Stimulated activated CD4-positive, alpha-beta T cell treated with anti-CD3 and anti-CD28 coated beads, TNF-alpha, amount 100 ng/mL, for 1 hour (primary cell): Measurements from ENCODE around the gene SYMPK.
"Not testable (repeated sequence)": the region's sequence is repeated elsewhere in the genome, so short reads cannot be mapped to it uniquely, and the experiment has no call there.

ENCODE experiments used
- DNase-seq, 3 donors: peaks; one replicate each; pipeline ENCODE4 v3.0.0-alpha.2; 2020; ENCODE audit warnings: low read depth in 3 of 3, low spot score in 1 of 3

SYMPK gene

DNA sequence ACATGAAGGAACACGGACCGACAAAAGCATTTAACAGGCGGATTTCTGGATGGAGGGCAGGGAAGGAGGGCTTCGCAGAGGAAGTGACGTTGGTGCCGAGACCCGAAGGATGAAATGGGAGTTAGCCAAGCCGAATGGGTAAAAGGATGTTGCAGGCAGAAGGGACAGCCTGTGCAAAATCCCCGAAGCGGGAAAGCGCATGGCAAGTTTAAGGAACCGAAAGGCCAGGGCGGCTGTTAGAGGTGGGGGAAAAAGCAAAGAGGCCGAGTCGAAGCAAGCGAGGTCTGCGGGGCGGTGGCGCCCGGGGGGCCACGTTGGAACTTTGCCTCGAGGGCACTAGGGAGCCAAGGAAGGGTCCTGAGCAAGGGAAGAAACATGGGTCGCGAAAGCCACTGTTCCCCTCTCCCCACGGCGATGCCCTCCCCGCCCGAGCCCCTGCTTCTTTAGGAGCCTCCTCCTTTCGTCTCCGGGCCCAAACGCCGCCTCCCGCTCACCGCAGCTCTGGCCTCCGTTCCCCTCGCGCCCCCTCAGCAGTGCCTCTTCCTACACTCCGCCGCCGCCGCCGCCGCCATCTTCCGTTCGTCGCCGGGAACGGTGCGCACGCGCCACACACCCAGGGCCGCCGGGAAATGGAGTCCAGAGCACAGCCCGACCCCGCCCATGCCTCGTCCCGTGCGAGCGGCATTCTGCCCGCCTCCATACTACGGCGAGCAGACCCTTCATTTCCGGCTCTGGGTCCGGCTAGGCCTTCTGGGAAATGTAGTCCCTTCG, at the start of gene SYMPK:
SYMPK (minus strand) TSS at position 584 of the 771 bp plus-strand sequence. CDS start 8,652 bp downstream, outside the sequence.
- DNase-seq: peak; percentile 94 to 97 (median 96)

DNA sequence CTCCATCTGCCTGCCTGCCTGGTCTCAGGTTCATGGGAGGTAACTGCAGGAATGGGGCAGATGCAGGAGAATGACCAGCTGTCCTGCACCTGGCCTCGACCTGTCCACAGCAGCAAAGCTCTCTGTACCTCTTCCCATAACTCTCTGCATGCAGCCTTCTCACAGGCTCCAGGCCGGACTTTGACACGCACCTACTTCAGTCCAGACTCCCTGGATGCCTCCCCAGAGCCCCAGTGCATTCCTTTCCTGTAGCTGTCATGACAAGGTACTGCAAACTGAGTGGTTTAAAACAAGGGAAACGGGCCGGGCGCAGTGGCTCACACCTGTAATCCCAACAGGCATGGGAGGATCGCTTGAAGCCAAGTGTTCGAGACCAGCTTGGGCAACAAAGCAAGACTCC, 48.3 kb upstream of the SYMPK start:
- no peak for DNase-seq

DNA sequence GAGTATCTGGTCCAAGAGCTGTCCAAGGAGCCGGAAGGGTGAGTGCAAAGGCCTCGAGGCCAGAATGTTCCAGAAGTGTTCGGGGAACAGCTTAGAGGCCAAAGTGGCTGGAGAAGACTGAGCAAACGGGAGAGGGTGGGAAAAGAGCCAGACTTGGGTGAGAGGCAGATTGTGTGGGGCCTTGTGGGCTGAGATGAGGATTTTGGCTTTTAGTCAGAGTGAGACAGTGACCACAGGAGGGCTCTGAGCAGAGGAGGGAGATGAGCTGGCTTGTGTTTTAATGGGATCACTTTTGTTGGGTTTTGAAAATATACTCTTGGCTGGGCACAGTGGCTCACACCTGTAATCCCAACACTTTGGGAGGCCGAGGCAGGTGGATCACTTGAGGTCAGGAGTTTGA, 46.0 kb upstream of the SYMPK start:
- DNase-seq: no peak

DNA sequence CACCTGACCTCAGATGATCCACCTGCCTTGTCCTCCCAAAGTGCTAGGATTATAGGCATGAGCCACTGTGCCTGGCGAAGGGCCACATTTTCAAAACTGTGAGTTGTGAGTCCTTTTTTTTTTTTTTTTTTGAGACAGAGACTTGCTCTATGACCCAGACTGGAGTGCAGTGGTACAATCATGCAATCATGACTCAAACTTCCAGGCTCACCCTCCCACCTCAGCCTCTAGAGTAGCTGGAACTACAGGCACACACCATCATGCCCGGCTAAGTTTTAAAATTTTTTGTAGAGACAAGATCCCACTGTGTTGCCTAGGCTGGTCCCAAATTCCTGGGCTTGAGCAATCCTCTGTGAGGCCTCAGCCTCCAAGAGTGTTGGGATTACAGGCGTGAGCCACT, 43.3 kb upstream of the SYMPK start:
- DNase-seq: no peak

DNA sequence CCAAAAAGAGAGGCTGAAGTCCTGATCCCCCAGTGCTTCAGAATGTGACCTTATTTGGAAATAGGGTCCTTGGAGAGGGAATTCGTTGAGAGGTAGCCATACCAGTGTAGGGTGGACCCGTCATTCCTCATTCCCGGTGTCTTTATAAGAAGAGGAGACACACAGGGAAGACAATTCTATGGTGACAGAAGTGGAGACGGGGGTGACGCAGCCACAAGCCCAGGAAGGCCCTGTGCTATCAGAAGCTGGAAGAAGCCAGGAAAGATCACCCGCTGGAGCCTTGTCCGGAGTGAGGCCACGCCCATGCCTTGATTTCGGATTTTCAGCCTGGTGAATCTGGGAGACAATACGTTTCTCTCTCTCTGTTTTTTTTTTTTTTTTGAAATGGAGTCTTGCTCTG, 42.1 kb upstream of the SYMPK start:
- DNase-seq: no peak

DNA sequence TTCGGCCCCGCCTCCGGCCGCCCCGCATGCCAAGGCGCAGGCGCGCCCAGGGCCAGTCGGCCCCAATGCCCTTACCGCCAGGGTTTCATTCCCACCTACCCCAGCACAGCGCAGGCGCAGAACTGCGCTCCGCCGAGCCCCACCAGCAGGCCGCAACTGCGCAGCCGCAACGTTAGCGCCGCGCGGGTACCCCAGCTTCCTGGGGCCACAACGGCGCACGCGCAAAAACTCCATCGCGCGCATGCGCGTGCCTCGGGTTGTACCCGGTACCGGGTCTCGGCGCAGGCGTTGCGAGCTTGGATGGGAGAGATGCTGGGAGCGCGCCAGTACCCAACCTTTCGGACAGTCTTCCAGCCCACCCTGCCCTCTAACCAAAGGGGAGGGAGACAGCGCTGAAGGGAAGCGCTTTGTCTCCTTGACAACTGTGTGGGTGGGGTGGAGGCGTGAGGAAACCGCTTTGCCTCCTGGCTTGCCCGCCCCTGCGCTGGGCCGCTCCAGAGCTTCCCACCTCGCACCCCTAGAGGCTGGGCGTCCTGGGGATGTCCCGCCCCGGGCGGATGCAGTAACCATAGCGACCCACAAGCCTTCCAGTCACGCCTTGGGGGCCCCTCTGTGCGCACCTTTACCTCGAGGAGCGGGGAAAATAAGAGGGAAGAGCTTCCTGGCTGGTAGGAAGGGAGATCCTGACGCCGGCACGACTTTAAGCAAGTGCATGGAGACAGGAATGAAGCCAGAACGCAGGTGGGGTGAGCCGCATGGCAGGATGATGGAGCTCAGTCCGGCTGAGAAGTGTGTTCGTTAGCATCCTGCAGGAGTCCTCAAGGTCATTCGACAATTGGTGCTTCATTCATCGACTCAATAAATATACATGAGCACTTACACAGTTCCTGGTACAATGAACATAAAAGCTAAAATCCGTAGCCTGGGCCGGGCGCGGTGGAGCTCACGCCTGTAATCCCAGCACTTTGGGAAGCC, 40.0 kb upstream of the SYMPK start:
- DNase-seq: peak; percentile 98 to 100 (median 99)

DNA sequence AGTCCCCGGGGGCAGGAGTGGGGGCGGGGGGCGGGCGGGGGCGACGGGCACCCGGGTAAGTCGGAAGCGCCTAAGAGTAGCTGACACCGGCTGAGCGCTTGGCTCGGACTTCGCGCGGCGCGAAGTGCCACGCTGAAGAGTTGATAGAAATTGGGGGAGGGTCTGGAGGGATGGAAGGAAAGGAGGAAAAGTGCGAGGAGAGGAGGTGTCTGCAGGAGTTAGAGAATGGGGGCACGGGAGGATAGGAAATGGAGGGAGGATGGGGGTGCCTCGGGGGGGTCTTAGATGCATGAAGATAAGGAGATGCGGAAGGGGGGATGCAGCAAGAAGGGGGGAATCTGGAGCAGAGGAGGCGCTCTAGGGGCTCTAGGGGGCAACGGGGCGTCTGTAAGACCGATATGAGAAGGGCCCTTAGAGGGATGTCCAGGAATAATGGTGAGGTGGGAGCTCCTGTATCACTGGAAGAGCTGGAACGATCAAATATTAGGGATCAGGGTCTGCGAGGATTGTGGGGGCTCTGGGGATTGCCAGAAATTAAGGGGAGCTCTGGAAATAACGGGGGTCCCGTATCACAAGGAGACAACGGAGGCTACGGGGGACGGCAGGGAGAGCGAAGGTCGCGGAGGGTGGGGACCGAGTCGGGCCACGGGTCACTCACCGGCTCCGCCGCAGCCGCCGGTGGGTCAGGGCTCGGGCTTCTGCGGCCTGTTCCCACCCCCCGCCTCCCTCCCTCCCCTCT, 39.1 kb upstream of the SYMPK start, which contains the start of gene MYPOP:
MYPOP (minus strand) TSS at position 702 of the 739 bp plus-strand sequence. CDS start 840 bp downstream, outside the sequence.
- no peak for DNase-seq

DNA sequence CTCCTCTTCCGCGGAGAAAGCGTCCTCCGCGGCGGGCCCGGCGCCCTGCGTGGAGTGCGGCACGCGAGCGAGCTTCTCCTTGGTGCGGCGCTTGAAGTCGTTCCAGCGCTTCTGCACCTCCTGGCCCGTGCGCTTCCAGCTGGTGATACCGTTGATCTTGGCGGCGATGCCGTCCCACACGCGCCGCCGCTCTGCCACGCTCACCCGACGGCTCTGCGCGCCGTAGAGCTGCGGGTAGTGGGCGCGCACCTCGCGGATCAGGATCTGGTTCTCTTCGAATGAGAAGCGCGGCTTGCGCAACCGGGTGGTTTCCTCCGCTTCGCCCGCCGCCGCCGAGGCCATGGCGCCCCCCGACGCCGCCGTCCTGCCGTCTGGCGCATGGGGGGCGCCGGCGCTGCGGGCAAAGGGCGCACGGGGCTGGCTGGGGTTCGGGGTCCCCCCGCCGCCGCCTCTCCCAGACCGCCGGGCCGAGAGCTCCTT, 38.5 kb upstream of the SYMPK start:
- DNase-seq: no peak

DNA sequence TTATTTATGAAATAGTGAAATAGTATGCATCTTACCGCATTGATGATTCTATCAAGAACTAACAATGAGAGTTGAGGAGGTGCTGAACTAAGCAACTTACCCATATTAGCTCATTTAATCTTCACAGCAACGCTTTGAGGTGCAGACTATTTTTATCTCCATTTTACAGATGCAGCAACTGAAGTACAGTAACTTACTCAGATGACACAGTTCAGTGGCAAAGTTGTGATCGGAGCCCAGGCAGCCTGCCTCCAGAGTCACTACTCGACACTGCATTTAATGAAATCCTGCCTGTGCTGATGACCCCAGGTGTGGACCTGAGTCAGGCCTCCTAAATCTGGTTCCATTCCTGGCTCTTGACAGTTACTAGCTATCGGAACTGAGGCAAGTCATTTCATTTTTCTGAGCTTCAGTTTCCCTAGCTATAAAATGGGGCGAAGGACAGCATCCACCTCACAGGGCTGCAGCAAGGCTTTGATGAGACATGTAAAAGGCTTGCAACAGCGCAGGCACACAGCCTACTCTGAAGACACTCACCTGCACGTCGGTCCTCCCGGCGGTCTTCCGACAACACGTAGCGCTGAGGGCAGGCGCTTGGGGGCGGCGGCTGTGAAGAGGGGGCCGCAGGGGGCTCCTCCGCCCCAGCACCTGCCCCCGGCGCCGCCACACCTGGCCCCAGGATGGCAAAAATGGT, 37.9 kb upstream of the SYMPK start:
- no peak for DNase-seq

DNA sequence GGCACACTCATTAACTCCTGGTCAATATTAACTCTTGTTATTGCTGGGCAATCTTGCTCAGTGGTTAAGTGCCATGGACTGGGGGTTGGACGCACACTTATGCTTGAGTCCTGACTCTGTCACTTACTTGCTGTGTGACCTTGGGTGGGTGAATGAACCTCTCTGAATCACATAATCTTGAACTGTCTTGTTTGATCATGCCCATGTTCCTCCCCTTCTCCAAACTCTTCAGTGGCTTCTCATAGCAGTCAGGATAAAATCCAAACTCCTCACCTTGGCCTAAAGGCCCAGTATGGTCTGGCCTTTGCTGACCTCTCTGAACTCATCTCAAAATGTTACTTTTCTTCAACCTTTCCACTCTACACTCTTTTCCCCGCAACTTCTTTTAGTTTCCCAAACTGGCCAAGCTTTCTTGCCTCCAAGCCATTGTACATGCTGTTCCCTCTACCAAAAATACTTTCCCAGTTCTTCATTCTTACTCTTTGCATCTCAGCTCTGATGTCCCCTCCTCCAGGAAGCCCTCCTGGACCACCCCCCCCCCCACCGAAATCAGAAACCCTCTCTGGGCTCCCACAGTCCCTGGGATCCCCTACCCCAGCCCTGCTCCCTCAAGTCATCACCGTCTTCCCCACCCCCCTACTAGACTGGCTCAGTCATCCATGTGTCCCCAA, 37.1 kb upstream of the SYMPK start:
- no peak for DNase-seq

DNA sequence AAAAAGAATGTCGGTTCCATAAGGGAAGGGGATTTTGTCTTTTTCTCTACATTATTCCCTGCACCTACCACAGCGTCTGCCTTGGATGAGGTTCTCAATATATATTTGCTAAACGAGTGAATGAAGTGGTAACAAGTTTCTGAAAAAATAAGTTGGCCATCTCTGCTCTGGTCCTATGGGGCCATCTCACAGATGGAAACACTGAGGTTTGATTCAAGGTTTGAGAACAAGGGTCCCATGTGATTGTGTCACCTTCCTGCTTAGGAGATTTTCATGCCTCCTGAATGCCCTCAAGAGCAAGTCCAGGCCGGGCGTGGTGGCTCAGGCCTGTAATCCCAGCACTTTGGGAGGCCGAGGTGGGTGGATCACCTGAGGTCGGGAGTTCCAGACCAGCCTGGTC, 36.3 kb upstream of the SYMPK start:
- DNase-seq: no peak

DNA sequence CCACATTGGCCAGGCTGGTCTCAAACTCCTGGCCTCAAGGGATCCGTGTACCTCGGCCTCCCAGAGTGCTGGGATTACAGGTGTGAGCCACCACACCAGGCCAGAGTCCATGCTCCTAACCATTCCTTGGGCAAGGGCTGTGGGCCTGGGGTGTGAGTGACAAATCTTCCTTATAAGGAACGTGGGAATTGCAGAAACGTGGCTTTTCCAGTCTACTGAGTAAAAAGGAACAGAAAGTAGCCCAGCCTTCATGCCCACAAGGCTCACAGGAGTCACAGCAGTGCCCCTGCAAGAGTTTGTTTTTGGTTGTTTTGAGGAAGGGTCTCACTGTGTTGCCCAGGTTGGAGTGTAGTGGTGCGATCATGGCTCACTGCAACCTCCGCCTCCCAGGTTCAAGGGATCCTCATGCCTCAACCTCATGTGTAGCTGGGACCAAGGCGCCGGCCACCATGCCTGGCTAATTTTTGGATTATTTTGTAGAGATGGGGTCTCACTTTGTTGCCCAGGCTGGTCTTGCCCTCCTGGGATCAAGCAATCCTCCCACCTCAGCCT, 34.4 kb upstream of the SYMPK start:
- DNase-seq: no peak

DNA sequence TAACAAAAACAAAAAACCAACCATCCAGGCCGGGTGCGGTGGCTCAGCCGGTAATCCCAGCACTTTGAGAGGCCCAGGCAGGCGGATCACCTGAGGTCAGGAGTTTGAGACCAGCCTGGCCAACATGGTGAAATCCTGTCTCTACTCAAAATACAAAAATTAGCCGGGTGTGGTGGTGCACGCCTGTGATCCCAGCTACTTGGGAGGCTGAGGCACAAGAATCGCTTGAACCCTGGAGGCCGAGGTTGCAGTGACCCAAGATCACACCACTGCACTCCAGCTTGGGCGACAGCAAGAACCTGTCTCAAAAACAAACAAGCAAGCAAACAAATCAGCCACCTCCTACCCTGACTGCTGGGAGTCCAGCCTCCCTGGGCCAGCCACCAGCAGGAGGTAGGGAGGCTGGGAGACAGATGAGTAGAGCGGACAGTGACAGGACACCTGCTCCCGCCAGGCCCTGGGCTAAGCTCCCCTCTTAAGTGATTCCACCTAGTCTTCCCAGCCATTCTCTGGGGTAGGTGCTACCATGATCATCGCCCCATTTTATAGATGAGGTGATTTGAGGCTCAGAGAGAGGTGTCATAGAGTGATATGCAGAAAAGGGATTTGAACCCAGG, 33.1 kb upstream of the SYMPK start:
- DNase-seq: not testable (repeated sequence)

DNA sequence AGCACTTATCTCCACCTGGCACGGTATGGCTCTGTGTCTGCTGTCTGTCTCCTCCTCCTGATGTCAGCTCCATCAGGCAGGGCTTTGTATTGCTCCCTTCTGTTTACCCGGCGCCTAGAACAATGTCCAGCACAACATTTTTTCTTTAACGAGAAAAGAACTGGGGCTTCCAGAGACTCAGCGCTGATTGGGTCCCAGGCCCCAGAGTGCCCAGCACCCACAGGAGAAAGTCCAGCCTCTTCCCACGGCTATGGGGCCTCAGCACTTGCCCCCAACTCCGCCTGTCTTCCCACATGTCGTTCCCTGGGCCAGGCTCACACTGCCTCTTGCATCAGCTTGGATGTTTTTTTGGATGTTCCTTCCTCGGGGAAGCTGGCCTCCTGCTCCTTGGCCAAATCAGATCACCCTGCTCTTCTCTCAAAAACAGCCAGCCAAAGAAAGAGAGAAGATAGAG, 32.6 kb upstream of the SYMPK start:
- DNase-seq: no peak

DNA sequence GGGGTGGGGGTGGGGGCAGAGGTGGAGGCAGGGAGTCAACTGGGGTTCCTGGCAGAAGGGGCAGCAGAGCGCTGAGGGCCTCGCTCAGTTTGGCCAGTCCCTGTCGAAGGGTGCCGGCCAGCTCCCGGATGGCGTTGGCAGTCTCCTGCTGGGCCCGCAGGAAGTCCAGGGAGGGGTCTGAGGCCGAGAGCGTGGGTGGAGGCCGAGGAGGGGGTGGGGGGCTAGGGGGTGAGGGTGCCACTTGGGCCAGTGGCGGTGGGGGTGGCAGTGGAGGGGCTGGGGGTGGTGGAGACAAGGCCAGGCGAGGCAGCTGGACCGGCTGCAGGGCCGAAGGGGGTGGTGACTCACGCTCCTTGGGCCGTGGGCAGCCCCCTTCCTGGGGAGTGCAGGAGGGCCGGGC, 27.9 kb upstream of the SYMPK start:
- DNase-seq: no peak

DNA sequence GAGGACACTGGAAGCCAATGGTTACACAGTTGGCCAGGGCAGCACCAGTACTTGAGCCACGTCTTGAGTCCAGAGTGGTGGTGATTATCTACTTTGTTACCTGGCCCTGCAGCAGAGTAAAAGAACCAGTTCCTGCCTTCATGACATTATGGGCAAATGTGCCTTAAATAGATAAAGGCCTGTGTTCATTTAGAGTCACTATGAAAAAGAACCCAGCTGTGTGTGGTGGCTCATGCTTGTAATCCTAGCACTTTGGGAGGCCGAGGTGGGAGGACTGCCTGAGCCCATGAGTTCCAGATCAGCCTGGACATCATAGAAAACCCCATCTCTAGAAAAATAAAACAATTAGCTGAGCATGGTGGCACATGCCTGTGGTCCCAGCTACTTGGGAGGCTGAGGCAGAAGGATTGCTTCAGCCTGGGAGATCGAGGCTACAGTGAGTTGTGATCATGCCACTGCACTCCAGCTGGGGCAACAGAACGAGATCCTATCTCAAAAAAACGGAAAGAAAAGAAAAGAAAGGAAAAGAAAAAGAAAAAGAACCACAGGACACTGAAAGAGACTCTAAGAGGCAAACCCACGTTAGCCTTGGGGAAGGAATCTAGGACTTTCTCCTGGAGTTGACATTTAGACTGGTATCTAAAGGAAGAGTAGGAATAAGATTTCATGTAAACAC, 26.4 kb upstream of the SYMPK start:
- no peak for DNase-seq

DNA sequence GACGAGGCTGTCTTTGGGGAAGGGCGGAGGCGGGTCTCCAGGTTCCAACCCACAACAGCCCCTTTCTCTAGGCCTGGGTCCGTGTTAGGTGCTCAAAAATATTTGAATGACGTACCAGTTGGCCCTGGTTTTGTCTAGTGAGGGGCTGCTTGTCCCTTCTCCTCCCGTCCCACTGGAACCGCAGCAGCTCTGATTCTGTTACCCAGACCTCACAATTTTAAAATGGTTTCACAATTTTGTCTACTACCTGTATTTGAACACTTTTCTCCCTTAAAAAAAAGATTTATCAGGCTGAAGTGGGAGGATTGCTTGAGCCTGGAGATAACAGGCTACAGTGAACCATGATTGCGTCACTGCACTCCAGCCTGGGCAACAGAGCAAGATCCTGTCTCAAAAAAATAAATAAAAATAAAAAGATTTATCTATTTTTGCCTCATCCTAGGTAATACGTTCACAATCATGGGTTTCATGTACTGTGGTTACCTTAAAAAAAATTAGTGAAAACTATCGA, 24.3 kb upstream of the SYMPK start:
- DNase-seq: no peak
